A549 treated with ZK216348 at 1 μM for 4 hours (cell line): ENCODE results near the gene PRAME. TPM values are rescaled to one million over a fixed set of nuclear protein-coding genes. Genes with fewer than 3 reads are reported as not detected.

Experiments used
- total RNA-seq: library from RNA; stranded (reverse); fragments of 200-300 nt; extraction: Qiagen RNA extraction; gene quantifications from 5 replicates; pipeline ENCODE4 v1.2.3, GENCODE V29; 2022; ENCODE audit warnings: low read depth

PRAME gene
- total RNA-seq = 97.4 to 115 TPM (median 110 TPM) in 5 replicates

GRCh38 chr22:22558972-22559603 is at the start of gene PRAME:
Gene PRAME, minus strand, starts transcription at chr22:22559265. Its CDS starts 2,433 bp downstream, at chr22:22556832.

GRCh38 chr22:22520020-22520656 is 38.9 kb downstream of the PRAME start, which contains the start of gene ZNF280A:
Gene ZNF280A, minus strand, starts transcription at chr22:22520270. Its CDS starts 4,640 bp downstream, at chr22:22515630.

GRCh38 chr22:22508274-22509176 is 50.5 kb downstream of the PRAME start, which contains the start of gene ZNF280B:
Gene ZNF280B, minus strand, starts transcription at chr22:22508742. Its CDS starts 19,344 bp downstream, at chr22:22489398.

Other genes starting within 250 kb of the PRAME start
- gene ZNF280B, start 50.5 kb downstream of the PRAME start, total RNA-seq = 0.74 to 1.9 TPM (median 1.5 TPM) in 5 replicates
- 3.0 to 4.3 TPM (median 3.3 TPM) in 5 replicates for gene ZNF280A, start 39.0 kb downstream of the PRAME start, total RNA-seq
- not detected in 5 replicates for gene GGTLC2, start 85.3 kb upstream of the PRAME start, total RNA-seq